K562 (cell line): ENCODE results near the gene FHL1. TPM values are rescaled to one million over a fixed set of nuclear protein-coding genes. Genes with fewer than 3 reads are reported as not detected.

Source experiments
- ATAC-seq: fragments of 200-7000 bp; cut with Tn5 transposase; 3 replicates; pipeline ENCODE4 v1.9.1; 2020; ENCODE audit warnings: moderate library complexity
- BruUV-seq: library from RNA; stranded (reverse); fragments of 400-500 nt; replicated peaks from 2 replicates; lab custom pipeline; 2021; lab: Mats Ljungman, UMichigan
- CTCF ChIA-PET: fragments of 300-600 bp; formaldehyde crosslinking; extraction: SDS; loops from one replicate; lab custom pipeline; 2021; ENCODE audit warnings: low intra/inter-chr PET ratio; lab: Yijun Ruan, JAX
- POLR2A ChIA-PET: fragments of 300-600, 350-650 bp; sonication (Branson Sonifier 250); formaldehyde crosslinking; extraction: SDS; loops from one replicate; lab custom pipeline; 2021; ENCODE audit warnings: antibody characterized with exemption, inconsistent platforms; lab: Yijun Ruan, JAX
- DNase-seq, 4 experiments: peaks; one replicate each; pipeline versions ENCODE4 v3.0.0 to v3.0.0-alpha.2; 2011 to 2018; ENCODE audit warnings: low spot score in 3 of 4, mixed read lengths in 3 of 4; ENCODE audit errors: extremely low read depth in 1 of 4
- FAIRE-seq: peaks from 2 replicates; lab custom pipeline; 2011; peaks lifted over from hg19 to GRCh38; lab: Jason Lieb, UNC
- H2AFZ ChIP-seq: 2 replicates; pipeline ENCODE4 v1.6.0; 2011; ENCODE audit warnings: low read depth, low read length, control low read depth, inconsistent platforms
- H3K27ac ChIP-seq: fragments of 200-600 bp; 3 replicates; pipeline ENCODE4 v1.8.0; 2011; ENCODE audit warnings: low read depth, mild to moderate bottlenecking, control low read depth, inconsistent platforms, low read length, moderate library complexity, mixed read lengths; ENCODE audit errors: extremely low read depth
- H3K27me3 ChIP-seq, 2 experiments: fragments of 300-600 bp in 1 of 2; 2 replicates in 1 of 2; 3 replicates in 1 of 2; pipeline versions ENCODE4 v1.6.0 to v1.8.0; 2011; ENCODE audit warnings: inconsistent platforms in 2 of 2, low read length in 2 of 2, mild to moderate bottlenecking in 1 of 2, mixed read lengths in 1 of 2, moderate library complexity in 1 of 2; ENCODE audit not compliant: control insufficient read depth in 2 of 2, insufficient read depth in 2 of 2
- H3K36me3 ChIP-seq: fragments of 300-600 bp; 3 replicates; pipeline ENCODE4 v1.8.0; 2011; ENCODE audit warnings: mild to moderate bottlenecking, low read length, inconsistent platforms; ENCODE audit not compliant: control insufficient read depth, insufficient read depth
- H3K4me1 ChIP-seq, 2 experiments: fragments of 200-600 bp in 1 of 2; replicated peaks in 1 of 2; 2 replicates in 1 of 2; 3 replicates in 1 of 2; pipeline versions ENCODE4 v1.5.1 to v1.8.0; 2011; ENCODE audit warnings: inconsistent platforms in 2 of 2, low read length in 2 of 2, mild to moderate bottlenecking in 1 of 2, mixed read lengths in 1 of 2, moderate library complexity in 1 of 2; ENCODE audit not compliant: control insufficient read depth in 2 of 2, insufficient read depth in 2 of 2
- H3K4me2 ChIP-seq: 2 replicates; pipeline ENCODE4 v1.6.1; 2011; ENCODE audit warnings: low read length, control low read depth, inconsistent platforms, mixed read lengths; ENCODE audit not compliant: insufficient read depth
- H3K4me3 ChIP-seq: fragments of 200-600 bp; sonication (generic), shearing (Covaris generic); 2 replicates; pipeline ENCODE4 v1.5.1; 2016; ENCODE audit warnings: control low read depth, inconsistent platforms
- H3K79me2 ChIP-seq: fragments of 200-600 bp; 3 replicates; pipeline ENCODE4 v1.8.0; 2011; ENCODE audit warnings: low read length, inconsistent platforms; ENCODE audit not compliant: control insufficient read depth, insufficient read depth
- H3K9ac ChIP-seq, 2 experiments: 2 replicates each; pipeline versions ENCODE4 v1.6.0 to v1.6.1; 2011; ENCODE audit warnings: low read depth in 2 of 2, low read length in 2 of 2, control low read depth in 1 of 2, inconsistent platforms in 1 of 2, mild to moderate bottlenecking in 1 of 2, mixed read lengths in 1 of 2; ENCODE audit not compliant: insufficient read depth in 1 of 2
- H3K9me1 ChIP-seq: one replicate; pipeline ENCODE4 v1.6.0; 2011; ENCODE audit warnings: inconsistent platforms, mild to moderate bottlenecking, low read length, moderate library complexity; ENCODE audit not compliant: control insufficient read depth, insufficient read depth
- H3K9me3 ChIP-seq: replicated peaks from 2 replicates; pipeline ENCODE4 v1.5.1; 2011; ENCODE audit warnings: low read depth, low read length, inconsistent platforms; ENCODE audit not compliant: control insufficient read depth, insufficient read depth
- H4K20me1 ChIP-seq: replicated peaks from 2 replicates; pipeline ENCODE4 v1.6.1; 2011; ENCODE audit warnings: low read length, inconsistent platforms, mixed read lengths; ENCODE audit not compliant: control insufficient read depth, insufficient read depth
- CTCF ChIP-seq, 3 experiments: IDR thresholded peaks in 2 of 3; conservative IDR thresholded peaks in 1 of 3; 2 replicates each; pipeline ENCODE4 v1.5.1; 2011 to 2012; ENCODE audit warnings: low read length in 3 of 3, mild to moderate bottlenecking in 3 of 3, control low read depth in 2 of 3, improper control_type of control experiment in 1 of 3, inconsistent platforms in 1 of 3, low read depth in 1 of 3, mixed read lengths in 1 of 3, moderate library complexity in 1 of 3; ENCODE audit not compliant: insufficient read depth in 2 of 3
- DEAF1 ChIP-seq: fragments of 450-650 bp; formaldehyde crosslinking; IDR thresholded peaks from 2 replicates; pipeline ENCODE4 v1.4.0; 2020; ENCODE audit warnings: mild to moderate bottlenecking, moderate library complexity
- DNMT1 ChIP-seq: fragments of 450-650 bp; IDR thresholded peaks from 2 replicates; pipeline ENCODE4 v1.6.1; 2016; ENCODE audit warnings: antibody characterized with exemption, mild to moderate bottlenecking
- RAD21 ChIP-seq, 2 experiments: fragments of 250-450 bp in 1 of 2; fragments of 450-650 bp in 1 of 2; sonication (Bioruptor Pico) in 1 of 2; formaldehyde crosslinking in 1 of 2; IDR thresholded peaks in 1 of 2; conservative IDR thresholded peaks in 1 of 2; 2 replicates each; pipeline versions ENCODE4 v1.4.0 to v1.8.0; 2020 to 2022; ENCODE audit warnings: mild to moderate bottlenecking in 2 of 2, moderate library complexity in 1 of 2
- REST ChIP-seq, 2 experiments: fragments of 450-650 bp; formaldehyde crosslinking in 1 of 2; IDR thresholded peaks; 2 replicates each; pipeline versions ENCODE4 v1.4.0 to v1.6.1; 2014 to 2020; ENCODE audit warnings: mild to moderate bottlenecking in 2 of 2, borderline replicate concordance in 1 of 2, low read depth in 1 of 2
- YBX1 ChIP-seq: fragments of 450-650 bp; IDR thresholded peaks from 2 replicates; pipeline ENCODE4 v1.7.1; 2016; ENCODE audit warnings: mild to moderate bottlenecking
- WGBS: fragments of 100-300 bp; shearing (Covaris generic); methylation state at CpG from one replicate; pipeline ENCODE4 v1.1.6; 2016; ENCODE audit warnings: low coverage, mixed read lengths; ENCODE audit not compliant: insufficient coverage; ENCODE audit errors: missing lambda C conversion rate; 5-methylcytosine and 5-hydroxymethylcytosine counted together
- in situ Hi-C: fragments of 300-500 bp; cut with MboI; formaldehyde crosslinking; loops from 4 replicates; pipeline ENCODE4 v1.15.0; 2018; ENCODE audit warnings: inconsistent platforms, mixed read lengths
- intact Hi-C: fragments of 100-400 bp; cut with micrococcal nuclease; formaldehyde crosslinking; loops from 2 replicates; pipeline ENCODE4 v1.14.2; 2022
- polyA plus RNA-seq, 8 experiments: library from polyadenylated mRNA; depleted of rRNA in 4 of 8; stranded (reverse) in 5 of 8; unstranded in 3 of 8; fragments of >200 nt; fragmentation: Nextera tagmentation in 2 of 8; fragmentation: Illumina TruSeq in 1 of 8; extraction: Ambion mirVana in 2 of 8; extraction: Trizol in 1 of 8; gene quantifications; 2 replicates each; pipeline versions ENCODE4 v1.2.1 to v1.2.3, GENCODE V29; 2011 to 2014; ENCODE audit warnings: inconsistent platforms in 1 of 8, missing spikeins in 1 of 8
- total RNA-seq, 7 experiments: library from RNA; depleted of rRNA in 6 of 7; stranded (reverse); fragments of >200 nt in 6 of 7; fragmentation: Illumina TruSeq in 2 of 7; extraction: Trizol in 2 of 7; gene quantifications; 2 replicates each; pipeline versions ENCODE4 v1.2.1 to v1.2.3, GENCODE V29; 2011 to 2021; ENCODE audit warnings: low replicate concordance in 1 of 7

The FHL1 gene
- total and polyA plus RNA-seq, 9 of the 15 experiments (the other 6 are each of a cell fraction or from before 2014, with no cell fraction given), result 0.03 to 3.0 (median 0.13) TPM; not detected in 1

- Histone ChIP-seq H3K9me3 (no peaks in the 10 kb centered on the region), H3K27me3 (peaks cover 16 to 31% of the 10 kb centered on the region in 2 experiments), H3K79me2 (no peaks in the 10 kb centered on the region), H3K4me2 (no peak overlapping the region), H3K4me3 (no peak overlapping the region), H2AFZ (no peak overlapping the region), H3K9ac (no peak overlapping the region), H3K9me1 (no peaks in the 10 kb centered on the region), H3K36me3 (no peaks in the 10 kb centered on the region), H4K20me1 (0 out of 2 replicates have a peak, but pooled peaks cover 7% of the 10 kb centered on the region), H3K27ac (no peak overlapping the region), H3K4me1 (no peaks in the 10 kb centered on the region)
- ChIA-PET POLR2A (interaction anchor here (1.2 kb wide), 1 partner anchor 138 kb away, joined by 3 read pairs; no protein-coding TSS in a partner anchor), CTCF (no interaction called here)
- intact Hi-C loops, result loop anchor here (1.0 to 10.0 kb wide), 5 partner anchors 42 to 528 kb away; partner anchors contain the start of gene HTATSF1
- DNase-seq, result peak in 2 of 4 experiments; percentile 15 to 17
- 10% methylated on average over 8 of the region's 8 CpGs for WGBS
- in situ Hi-C loops, result loop anchor here (25.0 kb wide), 1 partner anchor 129 kb away; no protein-coding TSS in a partner anchor
- TF ChIP-seq DNMT1, result no peak
- peak; percentile 30 to 51 (median 36); a peak in 3 of 6 replicates for TF ChIP-seq CTCF (IDR thresholded peaks at IDR 0.05 in 2 of 3, conservative IDR thresholded peaks at IDR 0.05 in 1 of 3; ENCODE audit: insufficient read depth in 2 of 3, low read depth in 1 of 3, low read length in 3 of 3)
- TF ChIP-seq DEAF1 (CRISPR knock-in tag), result peak; percentile 53
- TF ChIP-seq REST (IDR thresholded peaks at IDR 0.05; ENCODE audit: borderline replicate concordance), result peak; percentile 42; the same call in 1 of the 2 replicates
- no peak for TF ChIP-seq REST (CRISPR knock-in tag; IDR thresholded peaks at IDR 0.05; ENCODE audit: low read depth)
- TF ChIP-seq YBX1, result no peak
- TF ChIP-seq RAD21 (CRISPR knock-in tag; conservative IDR thresholded peaks at IDR 0.05 in 1 of 2, IDR thresholded peaks at IDR 0.05 in 1 of 2), result peak; percentile 69
- no TSS peak for BruUV-seq
- no peak for FAIRE-seq
- ATAC-seq, result peak; percentile 71
Observed at GRCh38 chrX:136166221-136166855, 19.0 kb downstream of the FHL1 start.
